CD14-positive monocyte (primary cell): ENCODE results near the gene GRIA3. TPM values are rescaled to one million over a fixed set of nuclear protein-coding genes. Genes with fewer than 3 reads are reported as not detected.

Experiments
- DNase-seq, 3 donors: peaks; one replicate each; pipeline ENCODE4 v3.0.0-alpha.2; 2011 to 2022
- H2AFZ ChIP-seq: 2 replicates; pipeline ENCODE4 v1.6.0; 2012; ENCODE audit warnings: mild to moderate bottlenecking, low read depth, low read length, inconsistent platforms; ENCODE audit not compliant: insufficient read depth, poor library complexity, severe bottlenecking
- H3K27ac ChIP-seq, 2 donors: 1 replicate in 1 of 2; 2 replicates in 1 of 2; pipeline ENCODE4 v1.5.1; 2012 to 2013; ENCODE audit warnings: low read length in 2 of 2, control low read depth in 1 of 2, inconsistent platforms in 1 of 2, low read depth in 1 of 2, mild to moderate bottlenecking in 1 of 2
- H3K27me3 ChIP-seq, 2 donors: one replicate each; pipeline versions ENCODE4 v1.6.0 to v1.6.1; 2011 to 2013; ENCODE audit warnings: low read length in 2 of 2; ENCODE audit not compliant: control insufficient read depth in 2 of 2, insufficient read depth in 2 of 2
- H3K36me3 ChIP-seq, 2 donors: replicated peaks in 1 of 2; 1 replicate in 1 of 2; 2 replicates in 1 of 2; pipeline versions ENCODE4 v1.5.1 to v1.6.1; 2012 to 2013; ENCODE audit warnings: low read length in 2 of 2, control low read depth in 1 of 2, inconsistent platforms in 1 of 2, mild to moderate bottlenecking in 1 of 2; ENCODE audit not compliant: insufficient read depth in 2 of 2, control insufficient read depth in 1 of 2
- H3K4me1 ChIP-seq, 2 donors: 1 replicate in 1 of 2; 2 replicates in 1 of 2; pipeline versions ENCODE4 v1.5.1 to v1.6.1; 2012 to 2013; ENCODE audit warnings: low read length in 2 of 2, control low read depth in 1 of 2, inconsistent platforms in 1 of 2, mild to moderate bottlenecking in 1 of 2, moderate library complexity in 1 of 2; ENCODE audit not compliant: insufficient read depth in 2 of 2, control insufficient read depth in 1 of 2
- H3K4me2 ChIP-seq: replicated peaks from 2 replicates; pipeline ENCODE3; 2012; ENCODE audit warnings: low read length, moderate library complexity, mild to moderate bottlenecking; ENCODE audit not compliant: poor library complexity, severe bottlenecking; ENCODE audit errors: extremely low read depth
- H3K4me3 ChIP-seq, 3 experiments: fragments of 200-600 bp in 1 of 3; sonication (generic) in 1 of 3; replicated peaks in 1 of 3; 1 replicate in 2 of 3; 2 replicates in 1 of 3; pipeline ENCODE4 v1.5.1; 2011 to 2013; ENCODE audit warnings: low read length in 3 of 3, mild to moderate bottlenecking in 3 of 3, control low read depth in 2 of 3, low read depth in 2 of 3, inconsistent platforms in 1 of 3, moderate library complexity in 1 of 3
- H3K79me2 ChIP-seq: 2 replicates; pipeline ENCODE4 v1.6.0; 2012; ENCODE audit warnings: mild to moderate bottlenecking, control low read depth, inconsistent platforms, low read length, moderate library complexity; ENCODE audit not compliant: insufficient read depth
- H3K9ac ChIP-seq: 2 replicates; pipeline ENCODE4 v1.6.0; 2017; ENCODE audit warnings: low read length, mild to moderate bottlenecking; ENCODE audit not compliant: insufficient read depth, poor library complexity, severe bottlenecking
- H3K9me3 ChIP-seq, 2 donors: replicated peaks in 1 of 2; 1 replicate in 1 of 2; 2 replicates in 1 of 2; pipeline versions ENCODE4 v1.5.1 to v1.6.1; 2012 to 2013; ENCODE audit warnings: low read length in 2 of 2, control low read depth in 1 of 2; ENCODE audit not compliant: control insufficient read depth in 1 of 2, insufficient read depth in 1 of 2
- H4K20me1 ChIP-seq: 2 replicates; pipeline ENCODE4 v1.6.0; 2012; ENCODE audit warnings: mild to moderate bottlenecking, low read length, control low read depth, moderate library complexity; ENCODE audit not compliant: insufficient read depth
- H3K27ac Mint-ChIP-seq, 7 donors: one replicate each; pipeline ENCODE4 v1.8.0; 2020; ENCODE audit warnings: mild to moderate bottlenecking in 7 of 7, mixed read lengths in 7 of 7, moderate library complexity in 6 of 7, inconsistent platforms in 2 of 7
- H3K27me3 Mint-ChIP-seq, 3 donors: one replicate each; pipeline ENCODE4 v1.8.0; 2021 to 2022; ENCODE audit warnings: low read depth in 3 of 3, mild to moderate bottlenecking in 3 of 3, mixed read lengths in 3 of 3, moderate library complexity in 3 of 3, inconsistent platforms in 1 of 3
- H3K36me3 Mint-ChIP-seq, 2 donors: one replicate each; pipeline ENCODE4 v1.8.0; 2020; ENCODE audit warnings: mixed read lengths in 2 of 2, inconsistent platforms in 1 of 2, mild to moderate bottlenecking in 1 of 2
- H3K4me1 Mint-ChIP-seq: one replicate; pipeline ENCODE4 v1.8.0; 2020; ENCODE audit warnings: mild to moderate bottlenecking, mixed read lengths
- H3K4me3 Mint-ChIP-seq, 2 donors: one replicate each; pipeline ENCODE4 v1.8.0; 2020; ENCODE audit warnings: mild to moderate bottlenecking in 2 of 2, mixed read lengths in 2 of 2, moderate library complexity in 1 of 2
- H3K9me3 Mint-ChIP-seq, 7 donors: one replicate each; pipeline ENCODE4 v1.8.0; 2020 to 2022; ENCODE audit warnings: mixed read lengths in 7 of 7, mild to moderate bottlenecking in 6 of 7, moderate library complexity in 6 of 7, inconsistent platforms in 2 of 7
- CTCF ChIP-seq: fragments of 200-600 bp; IDR thresholded peaks from one replicate; pipeline ENCODE4 v1.8.0; 2022; ENCODE audit warnings: antibody characterized with exemption, mild to moderate bottlenecking
- WGBS: methylation state at CpG from one replicate; pipeline ENCODE4 v1.1.5; 2013; ENCODE audit warnings: missing lambda C conversion rate; ENCODE audit not compliant: insufficient coverage; 5-methylcytosine and 5-hydroxymethylcytosine counted together
- intact Hi-C, 2 donors: fragments of 100-400 bp; cut with micrococcal nuclease; formaldehyde crosslinking; loops; one replicate each; pipeline versions ENCODE4 v1.15.0 to v1.15.1; 2023
- polyA plus RNA-seq, 3 donors: library from polyadenylated mRNA; depleted of rRNA in 1 of 3; unstranded in 2 of 3; stranded (reverse) in 1 of 3; fragments of 300-500 nt in 2 of 3; fragments of >200 nt in 1 of 3; fragmentation: Illumina TruSeq in 2 of 3; gene quantifications; 1 replicate in 2 of 3; 2 replicates in 1 of 3; pipeline ENCODE4 v1.2.3, GENCODE V29; 2012 to 2021

GRIA3 gene
- polyA plus RNA-seq, 3 donors = not detected

GRCh38 chrX:123219916-123220315 lies 35.8 kb downstream of the GRIA3 start:
- Histone ChIP-seq H3K27ac (no peak overlapping the region), H3K79me2 (no peaks in the 10 kb centered on the region), H3K9ac (no peak overlapping the region), H3K4me2 (no peak overlapping the region), H2AFZ (no peak overlapping the region), H3K9me3 (no peaks in the 10 kb centered on the region), H4K20me1 (no peaks in the 10 kb centered on the region), H3K4me3 (no peak overlapping the region), H3K27me3 (no peaks in the 10 kb centered on the region), H3K36me3 (no peaks in the 10 kb centered on the region), H3K4me1 (no peaks in the 10 kb centered on the region)
- no peak for DNase-seq
- H3K4me3 Mint-ChIP-seq = no peak overlapping the region
- H3K27me3 Mint-ChIP-seq = peaks cover 0 to 2% (median 0%) of the 10 kb centered on the region in 3 donors
- no peaks in the 10 kb centered on the region for H3K9me3 Mint-ChIP-seq
- no peak overlapping the region for H3K27ac Mint-ChIP-seq
- intact Hi-C loops = no loop called here
- WGBS = 93% methylated on average over 2 of the region's 3 CpGs
- H3K4me1 Mint-ChIP-seq = no peaks in the 10 kb centered on the region
- H3K36me3 Mint-ChIP-seq = no peaks in the 10 kb centered on the region
- no peak for TF ChIP-seq CTCF

GRCh38 chrX:123222920-123223319 lies 38.8 kb downstream of the GRIA3 start:
- no peak overlapping the region for H3K4me3 Mint-ChIP-seq
- no peak overlapping the region for H3K9ac ChIP-seq
- no peaks in the 10 kb centered on the region for H3K36me3 ChIP-seq
- no peak overlapping the region for H3K27ac Mint-ChIP-seq
- H3K9me3 Mint-ChIP-seq = no peaks in the 10 kb centered on the region
- H3K4me2 ChIP-seq = no peak overlapping the region
- no peaks in the 10 kb centered on the region for H3K9me3 ChIP-seq
- H3K4me1 Mint-ChIP-seq = no peaks in the 10 kb centered on the region
- H3K27ac ChIP-seq = no peak overlapping the region
- H3K27me3 ChIP-seq = no peaks in the 10 kb centered on the region
- H3K4me1 ChIP-seq = no peaks in the 10 kb centered on the region
- no peaks in the 10 kb centered on the region for H3K79me2 ChIP-seq
- H3K27me3 Mint-ChIP-seq = no peaks in the 10 kb centered on the region
- no peaks in the 10 kb centered on the region for H4K20me1 ChIP-seq
- no peak overlapping the region for H2AFZ ChIP-seq
- no peak for DNase-seq
- WGBS = 94% methylated on average over 3 of the region's 5 CpGs
- H3K4me3 ChIP-seq = no peak overlapping the region
- no peaks in the 10 kb centered on the region for H3K36me3 Mint-ChIP-seq
- no peak for TF ChIP-seq CTCF
- intact Hi-C loops = no loop called here
